ENCODE measurements around the gene EVC2. TPM values are rescaled to one million over a fixed set of nuclear protein-coding genes. Genes with fewer than 3 reads are reported as not detected.

EVC2 gene
- total RNA-seq, 1 experiment from 2014 or later, result 7.8 TPM

DNA sequence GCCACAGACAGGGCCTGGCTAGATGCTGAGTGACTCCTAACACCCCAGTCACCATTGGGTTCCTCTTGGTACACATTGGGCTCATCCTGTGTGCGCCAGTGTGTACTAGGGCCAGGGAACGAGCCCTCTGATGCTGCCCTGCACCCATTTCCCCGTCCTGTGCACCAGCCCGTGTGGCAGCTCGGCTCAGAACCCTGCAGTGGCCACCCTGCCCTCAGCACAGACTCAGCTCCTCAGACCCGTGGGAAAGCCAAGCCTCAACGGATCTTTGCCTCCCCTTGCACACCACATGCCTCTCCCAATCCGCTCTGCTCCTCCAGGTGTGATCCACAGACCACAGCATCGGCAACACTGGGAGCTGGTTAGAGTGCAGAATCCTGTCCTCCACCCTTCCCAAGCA, 41.2 kb upstream of the EVC2 start:
- Histone ChIP-seq H3T11ph (ENCODE audit: low read length) (no peak overlapping the region), H2BK15ac (ENCODE audit: low read depth, low read length) (no peak overlapping the region), H2BK20ac (ENCODE audit: low read depth, low read length, poor library complexity, severe bottlenecking) (no peak overlapping the region), H3K23ac (ENCODE audit: insufficient read length, low read depth, low read length) (no peak overlapping the region), H2AK5ac (ENCODE audit: insufficient read length, low read length) (no peak overlapping the region), H4K5ac (ENCODE audit: insufficient read length, low read depth, low read length) (no peak overlapping the region), H3K9ac (ENCODE audit: extremely low read depth, insufficient read length, low read length) (no peak overlapping the region), H3K27me3 (ENCODE audit: insufficient read depth, low read length) (no peaks in the 10 kb centered on the region), H3K27ac (ENCODE audit: insufficient read length, low read depth, low read length) (no peak overlapping the region), H3K23me2 (ENCODE audit: insufficient read length, low read depth, low read length, poor library complexity, severe bottlenecking) (no peaks in the 10 kb centered on the region), H3K4me2 (ENCODE audit: insufficient read depth, insufficient read length, low read length) (no peak overlapping the region), H2BK12ac (ENCODE audit: insufficient read length, low read depth, low read length) (no peak overlapping the region), H2AFZ (ENCODE audit: low read length) (no peak overlapping the region), H4K8ac (replicated peaks; ENCODE audit: insufficient read length, low read depth, low read length) (no peak overlapping the region), H3K18ac (ENCODE audit: insufficient read length, low read depth, low read length) (no peak overlapping the region), H2BK120ac (ENCODE audit: low read depth, low read length, poor library complexity, severe bottlenecking) (no peak overlapping the region), H3K4ac (ENCODE audit: low read depth, low read length) (no peak overlapping the region), H4K20me1 (ENCODE audit: control insufficient read depth, insufficient read depth, insufficient read length) (no peaks in the 10 kb centered on the region), H3K56ac (ENCODE audit: insufficient read length, low read depth, low read length) (no peak overlapping the region), H3K14ac (ENCODE audit: insufficient read depth, low read length) (no peak overlapping the region), H4K91ac (ENCODE audit: insufficient read length, low read depth, low read length) (no peak overlapping the region), H3K4me1 (ENCODE audit: insufficient read depth, low read length) (peaks cover 10% of the 10 kb centered on the region; the same call in 1 of the 2 replicates), H3K9me3 (ENCODE audit: control insufficient read depth, low read depth, low read length) (no peaks in the 10 kb centered on the region), H2BK5ac (ENCODE audit: insufficient read length, low read length) (no peak overlapping the region), H3K79me1 (ENCODE audit: insufficient read depth, low read depth, low read length, poor library complexity, severe bottlenecking) (no peaks in the 10 kb centered on the region), H3K79me2 (ENCODE audit: insufficient read depth, low read length) (no peaks in the 10 kb centered on the region)
- Mint-ChIP-seq H3K4me3 (no peak overlapping the region), H3K36me3 (ENCODE audit: insufficient read depth in 1 of 3, low read depth in 3 of 3) (peaks cover 22 to 49% (median 34%) of the 10 kb centered on the region in 3 experiments), H3K27ac (peak overlapping the region in 1 of 3 experiments; percentile 79; a peak in 3 of 7 replicates), H3K9me3 (no peaks in the 10 kb centered on the region), H3K4me1 (peaks cover 22 to 26% of the 10 kb centered on the region in 2 experiments), H3K27me3 (ENCODE audit: low read depth) (no peaks in the 10 kb centered on the region; the same call in none of the 2 replicates)
- TF ChIP-seq, protein P1, sequence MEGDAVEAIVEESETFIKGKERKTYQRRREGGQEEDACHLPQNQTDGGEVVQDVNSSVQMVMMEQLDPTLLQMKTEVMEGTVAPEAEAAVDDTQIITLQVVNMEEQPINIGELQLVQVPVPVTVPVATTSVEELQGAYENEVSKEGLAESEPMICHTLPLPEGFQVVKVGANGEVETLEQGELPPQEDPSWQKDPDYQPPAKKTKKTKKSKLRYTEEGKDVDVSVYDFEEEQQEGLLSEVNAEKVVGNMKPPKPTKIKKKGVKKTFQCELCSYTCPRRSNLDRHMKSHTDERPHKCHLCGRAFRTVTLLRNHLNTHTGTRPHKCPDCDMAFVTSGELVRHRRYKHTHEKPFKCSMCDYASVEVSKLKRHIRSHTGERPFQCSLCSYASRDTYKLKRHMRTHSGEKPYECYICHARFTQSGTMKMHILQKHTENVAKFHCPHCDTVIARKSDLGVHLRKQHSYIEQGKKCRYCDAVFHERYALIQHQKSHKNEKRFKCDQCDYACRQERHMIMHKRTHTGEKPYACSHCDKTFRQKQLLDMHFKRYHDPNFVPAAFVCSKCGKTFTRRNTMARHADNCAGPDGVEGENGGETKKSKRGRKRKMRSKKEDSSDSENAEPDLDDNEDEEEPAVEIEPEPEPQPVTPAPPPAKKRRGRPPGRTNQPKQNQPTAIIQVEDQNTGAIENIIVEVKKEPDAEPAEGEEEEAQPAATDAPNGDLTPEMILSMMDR (conservative IDR thresholded peaks at IDR 0.05), result no peak
- DNase-seq, result no peak
- no CpG with 5 or more reads among the region's 9 CpGs for WGBS (ENCODE audit: extremely low coverage, insufficient read length, low lambda C conversion rate)
